HL-60/S4 (cell line): ENCODE results near the gene MIB2.
"Not testable (repeated sequence)": the region's sequence is repeated elsewhere in the genome, so short reads cannot be mapped to it uniquely, and the experiment has no call there.

ENCODE experiments used
- in situ Hi-C: fragments of 300-500 bp; cut with MboI; formaldehyde crosslinking; loops from 2 replicates; pipeline ENCODE4 v1.14.3; 2022; ENCODE audit warnings: low sequenced_read_pairs

The MIB2 gene

DNA sequence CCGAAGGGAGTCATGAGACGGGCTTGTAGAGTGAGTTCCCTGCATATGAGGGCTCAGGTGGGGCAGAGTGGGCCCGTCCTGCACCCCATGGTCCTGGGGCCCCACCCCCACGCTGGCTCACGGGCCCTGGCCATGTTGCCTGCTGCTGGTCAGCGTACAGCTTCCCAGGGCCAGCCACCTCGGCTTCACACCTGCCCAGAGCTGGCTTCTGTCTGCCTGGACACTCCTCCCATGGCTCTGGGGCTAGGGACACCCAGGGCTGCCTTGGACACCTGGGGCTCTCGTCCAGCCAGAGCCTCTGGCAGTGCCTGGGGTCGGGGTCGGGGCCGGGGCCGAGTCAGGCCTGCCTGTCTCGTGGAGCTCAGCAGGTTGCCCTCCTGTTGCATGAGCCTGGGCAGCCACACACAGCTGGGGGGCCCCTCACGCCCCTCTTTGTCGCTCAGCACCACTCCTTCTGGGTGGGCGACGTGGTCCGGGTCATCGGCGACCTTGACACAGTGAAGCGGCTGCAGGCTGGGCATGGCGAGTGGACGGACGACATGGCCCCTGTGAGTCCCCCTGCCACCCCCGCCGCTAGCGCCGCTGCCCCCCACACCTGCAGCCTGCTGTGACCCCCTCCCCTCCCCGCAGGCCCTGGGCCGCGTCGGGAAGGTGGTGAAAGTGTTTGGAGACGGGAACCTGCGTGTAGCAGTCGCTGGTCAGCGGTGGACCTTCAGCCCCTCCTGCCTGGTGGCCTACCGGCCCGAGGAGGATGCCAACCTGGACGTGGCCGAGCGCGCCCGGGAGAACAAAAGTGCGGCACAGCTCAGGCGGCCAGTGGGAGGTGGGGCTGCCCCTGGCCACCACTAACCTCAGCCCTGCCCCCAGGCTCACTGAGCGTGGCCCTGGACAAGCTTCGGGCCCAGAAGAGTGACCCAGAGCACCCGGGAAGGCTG, 11.2 kb downstream of the MIB2 start:
- in situ Hi-C loops, result no loop called here

DNA sequence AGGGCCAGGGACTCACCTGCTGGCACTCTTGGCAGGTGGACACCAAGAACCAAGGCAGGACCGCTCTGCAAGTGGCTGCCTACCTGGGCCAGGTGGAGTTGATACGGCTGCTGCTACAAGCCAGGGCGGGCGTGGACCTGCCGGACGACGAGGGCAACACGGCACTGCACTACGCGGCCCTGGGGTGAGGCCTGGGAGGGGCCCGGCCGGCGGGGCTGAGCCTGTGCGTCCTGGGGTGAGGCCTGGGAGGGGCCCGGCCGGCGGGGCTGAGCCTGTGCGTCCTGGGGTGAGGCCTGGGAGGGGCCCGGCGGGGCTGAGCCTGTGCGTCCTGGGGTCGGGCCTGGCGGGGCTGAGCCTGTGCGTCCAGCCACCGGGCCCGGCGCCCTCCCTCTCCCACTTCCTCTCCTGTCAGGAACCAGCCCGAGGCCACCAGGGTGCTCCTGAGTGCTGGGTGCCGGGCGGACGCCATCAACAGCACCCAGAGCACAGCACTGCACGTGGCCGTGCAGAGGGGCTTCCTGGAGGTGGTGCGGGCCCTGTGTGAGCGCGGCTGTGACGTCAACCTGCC, 12.0 kb downstream of the MIB2 start:
- in situ Hi-C loops, result no loop called here

DNA sequence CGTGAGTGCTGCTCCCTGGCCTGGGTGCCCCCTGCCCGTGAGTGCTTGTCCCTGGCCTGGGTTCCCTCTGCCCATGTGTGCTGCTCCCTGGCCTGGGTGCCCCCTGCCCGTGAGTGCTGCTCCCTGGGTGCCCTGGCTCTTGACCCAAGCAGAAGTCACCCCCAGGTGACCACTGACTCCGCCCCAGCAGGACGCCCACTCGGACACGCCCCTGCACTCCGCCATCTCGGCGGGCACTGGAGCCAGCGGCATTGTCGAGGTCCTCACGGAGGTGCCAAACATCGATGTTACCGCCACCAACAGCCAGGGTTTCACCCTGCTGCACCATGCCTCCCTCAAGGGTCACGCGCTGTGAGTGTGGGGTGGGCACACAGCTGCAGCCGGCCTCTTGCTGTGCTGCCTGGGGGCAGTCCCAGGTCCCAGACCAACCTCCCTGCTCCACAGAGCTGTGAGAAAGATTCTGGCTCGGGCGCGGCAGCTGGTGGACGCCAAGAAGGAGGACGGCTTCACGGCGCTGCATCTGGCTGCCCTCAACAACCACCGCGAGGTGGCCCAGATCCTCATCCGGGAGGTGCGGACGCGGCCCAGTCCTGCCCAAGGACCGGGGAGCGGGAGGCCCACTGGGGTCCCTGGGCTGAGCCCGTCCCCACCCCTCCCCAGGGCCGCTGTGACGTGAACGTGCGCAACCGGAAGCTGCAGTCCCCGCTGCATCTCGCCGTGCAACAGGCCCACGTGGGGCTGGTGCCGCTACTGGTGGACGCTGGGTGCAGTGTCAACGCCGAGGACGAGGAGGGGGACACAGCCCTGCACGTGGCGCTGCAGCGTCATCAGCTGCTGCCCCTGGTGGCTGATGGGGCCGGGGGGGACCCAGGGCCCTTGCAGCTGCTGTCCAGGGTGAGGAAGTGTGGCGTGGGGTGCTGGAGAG, 12.8 kb downstream of the MIB2 start:
- in situ Hi-C loops, result no loop called here

DNA sequence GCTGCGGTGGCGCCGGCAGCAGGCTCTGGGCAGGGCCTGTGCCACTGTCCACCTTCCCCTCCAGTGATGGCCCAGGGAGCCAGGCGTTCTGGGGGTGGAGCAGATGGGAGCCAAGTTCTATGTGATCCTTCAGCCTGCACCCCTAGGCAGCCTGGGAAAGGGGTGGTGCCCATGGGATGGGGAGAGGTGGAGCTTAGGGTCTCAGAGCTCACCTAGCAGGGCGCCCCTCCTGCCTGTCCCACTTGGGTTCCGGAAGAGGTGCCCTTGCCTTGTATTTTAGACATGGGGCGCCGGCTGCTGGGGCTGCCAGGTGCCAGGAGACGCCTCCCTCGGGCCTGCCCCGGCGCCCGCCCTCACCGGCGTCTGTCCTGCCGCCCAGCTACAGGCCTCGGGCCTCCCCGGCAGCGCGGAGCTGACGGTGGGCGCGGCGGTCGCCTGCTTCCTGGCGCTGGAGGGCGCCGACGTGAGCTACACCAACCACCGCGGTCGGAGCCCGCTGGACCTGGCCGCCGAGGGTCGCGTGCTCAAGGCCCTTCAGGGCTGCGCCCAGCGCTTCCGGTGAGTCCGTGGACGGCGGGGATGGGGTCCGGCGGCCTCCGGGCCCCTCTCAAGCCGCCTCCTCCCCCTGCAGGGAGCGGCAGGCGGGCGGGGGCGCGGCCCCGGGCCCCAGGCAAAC, 13.6 kb downstream of the MIB2 start:
- in situ Hi-C loops, result no loop called here

DNA sequence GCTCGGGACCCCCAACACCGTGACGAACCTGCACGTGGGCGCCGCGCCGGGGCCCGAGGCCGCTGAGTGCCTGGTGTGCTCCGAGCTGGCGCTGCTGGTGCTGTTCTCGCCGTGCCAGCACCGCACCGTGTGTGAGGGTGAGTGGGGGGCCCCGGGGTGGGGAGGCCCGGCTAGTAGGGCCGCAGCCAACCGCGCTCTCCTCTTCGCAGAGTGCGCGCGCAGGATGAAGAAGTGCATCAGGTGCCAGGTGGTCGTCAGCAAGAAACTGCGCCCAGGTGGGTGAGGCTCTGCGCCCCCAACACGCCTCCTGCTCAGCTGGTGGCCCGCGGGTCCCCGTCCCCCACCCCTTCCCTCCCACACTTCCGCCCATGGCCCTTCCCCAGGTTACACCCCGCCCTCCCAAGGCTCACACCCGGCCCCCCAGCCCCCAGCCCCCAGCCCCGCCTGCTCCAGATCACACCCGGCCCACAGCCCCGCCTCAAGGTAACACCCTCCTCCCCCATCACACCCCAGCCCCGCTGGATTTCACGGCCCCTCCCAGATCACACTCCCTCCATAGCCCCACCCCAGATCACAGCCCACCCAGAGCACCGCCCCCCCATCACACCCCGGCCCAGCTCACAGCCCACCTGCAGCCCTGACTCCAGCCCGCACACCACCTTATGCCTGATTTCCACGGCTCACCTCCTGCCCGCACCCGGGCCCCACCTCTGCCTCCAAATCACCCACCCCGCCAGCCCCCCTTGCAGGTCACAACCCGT, 14.3 kb downstream of the MIB2 start:
- in situ Hi-C loops, result no loop called here

DNA sequence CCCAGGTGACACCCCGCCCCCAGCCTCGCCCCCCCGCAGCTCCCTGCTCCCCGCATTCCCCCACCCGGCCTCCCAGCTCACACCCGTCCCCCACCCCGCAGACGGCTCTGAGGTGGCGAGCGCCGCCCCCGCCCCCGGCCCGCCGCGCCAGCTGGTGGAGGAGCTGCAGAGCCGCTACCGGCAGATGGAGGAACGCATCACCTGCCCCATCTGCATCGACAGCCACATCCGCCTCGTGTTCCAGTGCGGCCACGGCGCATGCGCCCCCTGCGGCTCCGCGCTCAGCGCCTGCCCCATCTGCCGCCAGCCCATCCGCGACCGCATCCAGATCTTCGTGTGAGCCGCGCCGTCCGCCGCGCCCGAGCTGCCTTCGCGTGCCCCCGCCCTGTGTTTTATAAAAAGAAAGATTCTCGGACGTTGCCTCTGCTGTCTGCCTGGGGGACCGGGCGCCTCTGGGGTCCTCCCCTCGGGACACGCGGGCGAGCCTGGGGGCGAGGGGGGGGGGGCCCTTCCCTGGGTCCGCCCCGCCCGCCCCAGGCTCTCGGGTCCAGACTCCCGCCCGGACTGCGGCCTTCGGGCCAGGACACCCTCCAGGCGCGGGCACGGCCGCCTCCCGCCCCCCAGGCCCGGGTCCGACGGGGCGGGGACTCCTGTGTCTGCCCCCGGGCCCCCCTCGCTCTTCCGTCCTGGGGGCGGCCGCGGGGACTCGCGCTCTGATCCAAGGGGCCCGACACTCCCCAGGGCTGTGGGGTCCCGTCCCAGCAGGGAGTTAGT, 15.1 kb downstream of the MIB2 start:
- in situ Hi-C loops, result no loop called here

DNA sequence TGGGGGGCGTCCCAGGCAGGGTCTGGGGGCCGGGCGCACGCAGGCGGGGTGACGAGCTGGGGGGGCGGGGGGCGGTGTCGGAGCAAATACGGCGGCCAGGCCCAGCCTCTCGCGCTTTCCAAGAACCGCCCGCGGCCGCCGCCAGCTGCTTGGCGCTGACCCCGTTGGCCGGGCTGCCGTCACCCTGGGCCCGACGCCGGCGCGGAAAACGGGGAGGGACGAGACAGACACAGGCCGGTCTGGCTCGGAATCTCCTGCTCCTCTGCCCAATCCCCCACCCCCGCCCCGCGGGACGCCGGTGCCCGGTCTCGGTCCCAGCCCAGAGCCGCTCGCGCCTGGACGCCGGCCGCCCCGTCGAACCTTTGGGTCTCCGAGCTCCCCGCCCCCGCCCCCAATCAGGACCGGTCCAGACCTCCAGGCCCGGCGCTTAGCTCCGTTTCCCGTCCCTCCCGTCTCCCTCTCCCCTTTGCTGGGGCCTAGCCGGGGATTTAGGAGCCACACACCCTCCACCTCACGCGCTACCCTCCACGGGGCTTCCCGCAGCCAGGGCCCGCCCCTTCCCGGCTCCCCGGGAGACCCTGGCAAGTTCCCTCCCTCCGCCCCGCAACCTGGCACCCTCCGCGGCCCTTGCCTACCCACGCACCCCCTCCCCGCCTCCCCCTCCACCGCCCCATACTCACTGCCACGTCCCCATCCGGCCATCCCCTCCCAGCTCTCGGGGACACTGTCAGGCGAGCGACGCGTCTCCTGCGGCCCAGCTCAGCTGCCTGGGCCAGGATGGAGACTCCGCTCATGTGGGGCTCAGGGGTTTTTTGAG, 15.9 kb downstream of the MIB2 start:
- in situ Hi-C loops, result no loop called here

DNA sequence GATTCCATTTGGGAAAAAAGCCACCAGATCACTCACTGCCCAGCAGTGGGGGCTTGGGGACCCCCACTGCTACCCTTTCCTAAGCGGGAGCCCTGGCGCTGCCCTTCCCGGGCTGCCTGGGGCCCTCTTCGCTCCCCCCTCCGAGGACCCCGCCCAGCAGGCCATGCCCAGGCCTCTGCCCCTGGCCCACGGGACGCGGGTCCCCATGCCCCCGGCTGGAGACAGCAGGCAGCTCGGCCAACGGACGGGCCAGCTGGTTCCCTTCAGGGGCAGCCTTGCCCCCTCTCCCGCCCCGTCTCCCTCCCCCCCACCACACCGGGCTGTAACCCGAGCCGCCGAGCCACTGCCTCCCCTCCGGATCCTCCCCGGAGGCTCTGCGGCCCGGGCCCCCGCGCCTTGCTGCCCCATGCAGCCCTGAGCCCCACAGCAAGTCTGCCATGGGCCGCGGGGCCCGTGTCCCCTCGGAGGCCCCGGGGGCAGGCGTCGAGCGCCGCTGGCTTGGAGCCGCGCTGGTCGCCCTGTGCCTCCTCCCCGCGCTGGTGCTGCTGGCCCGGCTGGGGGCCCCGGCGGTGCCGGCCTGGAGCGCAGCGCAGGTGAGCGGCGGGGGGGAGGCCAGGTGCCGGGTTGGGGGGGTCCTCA, 16.6 kb downstream of the MIB2 start, which contains the start of gene MMP23B:
Gene MMP23B, plus strand, starts transcription at position 392 of the 639 bp plus-strand sequence. Its CDS starts 46 bp downstream, at position 438.
- in situ Hi-C loops, result no loop called here

DNA sequence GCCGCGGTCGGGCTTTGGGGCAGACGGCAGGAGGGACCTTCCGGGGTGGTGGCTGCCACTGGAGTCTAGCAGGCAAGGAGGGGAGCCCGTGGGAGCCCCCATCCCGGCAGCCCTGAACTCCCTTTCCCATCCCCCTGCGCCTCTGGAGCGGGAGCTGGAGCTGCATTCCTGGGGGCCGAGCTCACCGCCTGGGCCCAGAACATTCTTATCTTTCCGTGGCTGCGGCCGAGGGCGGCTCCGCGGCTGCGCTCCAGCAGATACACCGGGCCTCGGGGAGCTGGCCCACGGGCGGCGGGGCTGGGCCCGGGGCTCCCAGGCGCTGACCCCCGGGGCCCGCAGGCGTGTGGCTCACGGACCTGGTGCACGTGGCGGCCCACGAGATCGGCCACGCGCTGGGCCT, 18.1 kb downstream of the MIB2 start:
- in situ Hi-C loops, result not testable (repeated sequence)

DNA sequence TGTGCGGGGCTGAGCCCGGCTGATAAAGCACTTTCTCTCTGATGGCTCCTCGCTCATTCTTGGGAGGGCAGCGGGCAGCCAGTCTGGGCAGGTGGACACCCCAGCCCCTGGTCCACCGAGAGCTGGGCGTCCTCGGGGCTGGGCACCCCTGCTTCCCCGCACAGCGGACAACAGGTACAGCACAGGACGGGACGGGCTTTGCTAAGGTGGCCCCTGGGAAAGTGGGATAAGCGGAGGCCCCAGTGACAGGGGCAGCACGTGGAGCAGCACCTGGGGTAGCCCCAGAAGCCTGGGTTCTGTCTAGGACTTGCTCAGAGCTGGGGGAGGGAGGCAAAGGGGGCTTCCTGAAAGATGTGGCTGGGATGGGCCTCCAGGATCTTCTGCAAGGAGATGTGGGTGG, 19.3 kb downstream of the MIB2 start:
- in situ Hi-C loops, result not testable (repeated sequence)

DNA sequence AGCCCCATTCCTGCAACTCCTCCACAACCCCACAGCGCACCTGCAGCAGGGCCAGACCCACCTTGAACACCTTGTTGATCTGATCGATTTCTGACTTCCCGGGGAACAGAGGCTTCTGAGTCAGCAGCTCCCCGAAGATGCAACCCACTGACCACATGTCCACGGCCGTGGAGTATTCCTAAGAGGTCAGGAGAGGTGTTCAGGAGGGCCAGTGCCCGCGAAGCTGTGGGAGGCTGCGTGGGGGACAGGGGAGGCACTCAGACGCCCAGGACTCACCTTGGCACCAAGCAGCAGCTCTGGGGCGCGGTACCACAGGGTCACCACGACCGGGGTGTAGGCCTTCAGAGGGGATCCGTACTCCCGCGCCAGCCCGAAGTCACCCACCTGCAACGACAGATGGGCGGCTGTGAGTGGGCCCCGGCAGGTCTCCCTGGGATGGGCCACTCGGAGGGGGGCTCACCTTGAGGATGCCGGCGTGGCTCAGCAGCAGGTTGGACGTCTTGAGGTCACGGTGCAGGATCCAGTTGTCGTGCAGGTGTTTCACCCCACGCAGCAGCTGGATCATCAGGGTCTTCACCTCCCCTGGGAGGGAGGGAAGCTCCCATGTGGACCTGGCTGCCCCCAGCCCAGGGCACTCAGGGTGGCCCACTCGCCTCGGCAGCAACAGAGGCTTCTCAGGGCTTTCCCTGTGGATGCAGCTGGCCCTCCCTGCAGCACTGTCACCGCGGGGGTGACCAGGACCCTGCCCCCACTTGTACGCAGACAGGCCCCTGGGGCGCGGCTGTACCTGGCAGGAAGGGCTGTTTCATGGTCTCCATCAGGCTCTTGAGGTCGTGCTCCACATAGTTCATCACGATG, 21.6 kb downstream of the MIB2 start:
- in situ Hi-C loops, result not testable (repeated sequence)

DNA sequence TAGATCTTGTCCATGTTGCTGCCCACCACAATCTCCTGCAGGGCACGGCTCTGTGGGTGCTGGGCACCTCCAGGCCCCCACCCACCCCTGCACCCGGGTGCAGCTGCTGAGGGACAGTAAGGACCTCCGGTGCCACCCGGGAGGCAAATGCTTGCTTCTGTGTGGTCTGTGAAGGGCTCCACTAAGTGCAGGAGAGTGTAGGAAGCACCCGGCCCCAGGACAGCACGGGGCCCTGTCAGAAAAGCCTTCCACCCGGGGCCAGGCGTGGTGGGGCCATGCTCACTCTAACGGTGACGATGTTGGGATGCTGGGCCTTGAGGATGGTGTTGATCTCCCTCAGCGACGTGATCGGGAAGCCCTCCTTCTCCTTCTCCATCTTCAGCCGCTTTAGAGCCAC, 22.2 kb downstream of the MIB2 start:
- in situ Hi-C loops, result not testable (repeated sequence)

DNA sequence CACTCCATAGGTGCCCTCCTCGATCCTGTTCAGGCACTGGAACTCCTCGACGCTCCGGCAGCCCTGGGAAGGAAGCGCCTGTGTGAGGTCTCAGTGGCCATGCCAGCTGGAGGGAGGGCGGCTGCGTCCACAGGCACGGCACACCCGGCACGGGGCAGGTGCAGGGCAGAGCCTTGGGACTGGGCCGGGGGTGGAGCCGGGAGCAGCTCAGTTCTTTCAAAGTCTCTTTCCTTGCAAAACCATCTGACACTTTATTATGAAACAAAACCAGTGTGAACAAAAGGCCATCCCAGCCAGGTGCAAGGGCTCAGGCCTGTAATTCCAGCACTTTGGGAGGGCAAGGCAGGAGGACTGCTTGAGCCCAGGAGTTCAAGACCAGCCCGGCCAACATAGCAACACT, 23.2 kb downstream of the MIB2 start:
- in situ Hi-C loops, result not testable (repeated sequence)

DNA sequence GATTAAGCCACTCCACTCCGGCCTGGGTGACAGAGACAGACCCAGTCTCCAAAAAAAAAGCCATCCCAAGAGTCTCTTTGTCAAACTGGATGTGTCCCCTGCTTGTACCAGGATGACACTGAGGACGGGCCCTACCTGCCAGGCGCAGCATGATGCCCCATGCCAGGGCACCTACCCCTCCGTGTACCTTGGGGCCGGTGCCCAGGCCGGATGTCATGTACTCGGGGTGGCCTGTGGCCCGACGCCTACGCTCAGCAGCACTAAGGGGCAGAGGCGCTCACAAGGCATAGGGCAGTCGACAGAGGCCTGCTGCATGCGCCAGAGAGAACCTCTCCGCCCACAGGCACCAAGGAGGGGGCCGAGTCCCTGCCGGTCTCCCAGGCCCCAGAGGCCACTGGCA, 24.1 kb downstream of the MIB2 start:
- in situ Hi-C loops, result not testable (repeated sequence)

DNA sequence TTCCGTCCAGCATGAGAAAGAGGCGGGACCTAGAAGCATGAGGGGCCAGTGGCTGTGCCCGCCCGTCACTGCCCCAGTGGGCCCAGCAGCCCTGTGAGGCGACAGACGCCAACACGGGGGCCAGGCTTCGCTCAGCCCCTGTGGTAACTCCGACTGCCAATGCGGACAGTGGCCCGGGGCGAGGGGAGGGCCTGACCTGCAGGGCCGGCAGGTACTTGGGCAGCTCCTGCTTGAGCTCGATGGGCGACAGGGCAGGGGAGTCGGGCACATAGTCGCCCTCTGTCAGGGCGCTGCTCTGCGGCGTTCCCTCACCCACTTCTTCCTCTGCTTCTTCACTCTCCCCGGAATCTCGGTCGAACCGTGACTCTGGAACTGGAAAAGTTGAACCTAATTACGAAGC, 24.8 kb downstream of the MIB2 start:
- in situ Hi-C loops, result not testable (repeated sequence)

DNA sequence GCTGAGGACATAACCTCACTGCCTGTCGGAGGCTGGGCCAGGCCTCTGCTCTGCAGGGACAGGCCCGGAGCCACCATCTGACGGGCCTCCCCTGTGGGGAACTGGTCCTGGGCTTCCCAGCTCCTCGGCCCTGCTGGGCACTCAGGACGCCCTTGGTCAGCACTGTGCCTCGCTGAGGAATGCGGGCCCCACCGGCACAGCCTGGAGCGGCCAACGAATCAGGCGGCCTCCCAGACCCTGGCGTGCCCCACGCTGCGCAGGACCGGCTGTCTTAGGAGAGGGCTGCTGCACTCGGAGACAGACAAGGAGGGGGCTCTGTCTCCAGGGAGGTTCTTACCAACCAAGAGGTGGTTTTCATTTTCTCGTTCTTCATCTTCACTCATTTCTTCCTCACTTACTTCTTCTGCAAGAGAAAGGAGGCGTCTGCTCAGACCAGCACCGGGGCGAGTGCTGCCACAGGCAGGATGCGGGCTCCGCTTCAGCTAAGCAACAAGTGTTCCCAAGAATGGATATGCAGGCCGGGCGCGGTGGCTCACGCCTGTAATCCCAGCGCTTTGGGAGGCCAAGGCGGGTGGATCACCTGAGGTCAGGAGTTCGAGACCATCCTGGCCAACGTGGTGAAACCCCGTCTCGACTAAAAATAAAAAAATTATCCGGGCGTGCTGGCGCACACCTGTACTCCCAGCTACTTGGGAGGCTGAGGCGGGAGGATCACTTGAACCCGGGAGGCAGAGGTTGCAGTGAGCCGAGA, 25.6 kb downstream of the MIB2 start:
- in situ Hi-C loops, result not testable (repeated sequence)
